ENCODE measurements around the gene ATRNL1. TPM values are rescaled to one million over a fixed set of nuclear protein-coding genes. Genes with fewer than 3 reads are reported as not detected.
A peak's percentile ranks its signal among the peaks of the same experiment; 100 is the strongest.

Gene ATRNL1
- polyA plus RNA-seq, 1 of the 3 experiments (the other 2 are of a cell fraction) = 0.67 TPM

- Histone ChIP-seq H3K9me3 (no peaks in the 10 kb centered on the region), H3F3A (replicated peaks; ENCODE audit: insufficient read depth) (no peaks in the 10 kb centered on the region), H4K20me1 (ENCODE audit: insufficient read depth) (no peaks in the 10 kb centered on the region), H3K27ac (ENCODE audit: low read depth in 2 of 2, low read length in 1 of 2) (no peak overlapping the region), H3K9ac (no peak overlapping the region), H3K4me1 (ENCODE audit: control insufficient read depth in 1 of 2, insufficient read depth in 2 of 2, low read depth in 1 of 2, low read length in 1 of 2) (no peaks in the 10 kb centered on the region; a peak in 1 of 4 replicates), H3K27me3 (ENCODE audit: insufficient read depth) (no peaks in the 10 kb centered on the region), H3K36me3 (replicated peaks in 1 of 2; ENCODE audit: control insufficient read depth in 1 of 2, insufficient read depth in 2 of 2, low read length in 1 of 2) (no peaks in the 10 kb centered on the region), H2AFZ (ENCODE audit: low read depth) (no peak overlapping the region), H3K4me3 (ENCODE audit: low read depth in 2 of 2, low read length in 1 of 2) (no peak overlapping the region), H3K9me2 (no peaks in the 10 kb centered on the region), H3K79me2 (ENCODE audit: insufficient read depth) (no peaks in the 10 kb centered on the region), H3K4me2 (no peak overlapping the region)
- ChIA-PET POLR2A (no interaction called here), CTCF (interaction anchor here (1.2 kb wide), 1 partner anchor 241 kb away, joined by 3 read pairs; no protein-coding TSS in a partner anchor)
- TF ChIP-seq RAD21 (IDR thresholded peaks at IDR 0.05; ENCODE audit: low read length) = no peak
- no peak for TF ChIP-seq CHD2 (IDR thresholded peaks at IDR 0.05; ENCODE audit: low read length, partially characterized antibody)
- no peak for TF ChIP-seq NFIC (IDR thresholded peaks at IDR 0.05; ENCODE audit: borderline replicate concordance)
- no peak for TF ChIP-seq FOXJ3 (CRISPR knock-in tag; IDR thresholded peaks at IDR 0.05)
- no peak for TF ChIP-seq ZBTB33 (IDR thresholded peaks at IDR 0.05; ENCODE audit: borderline replicate concordance, low read depth)
- TF ChIP-seq MAX (IDR thresholded peaks at IDR 0.05; ENCODE audit: low read depth) = no peak
- TF ChIP-seq EP300 (IDR thresholded peaks at IDR 0.05; ENCODE audit: borderline replicate concordance in 1 of 2, low read depth in 1 of 2, low read length in 1 of 2) = peak in 1 of 2 experiments; percentile 53; a peak in 2 of 4 replicates
- TF ChIP-seq NRF1 (IDR thresholded peaks at IDR 0.05; ENCODE audit: low read depth, low read length) = no peak
- TF ChIP-seq MEF2A (IDR thresholded peaks at IDR 0.05; ENCODE audit: borderline replicate concordance, low read depth) = no peak
- no peak for DNase-seq
- WGBS (ENCODE audit: low lambda C conversion rate) = 35% methylated on average over 3 of the region's 3 CpGs
Observed at GRCh38 chr10:115117301-115117700, 24.1 kb downstream of the ATRNL1 start.

GRCh38 chr10:115118346-115118745 is 25.2 kb downstream of the ATRNL1 start:
- H3K79me2 ChIP-seq (ENCODE audit: insufficient read depth) = no peaks in the 10 kb centered on the region
- whole genome bisulfite sequencing (ENCODE audit: low lambda C conversion rate) = 53% methylated on average over 1 of the region's 1 CpG
- ChIA-PET POLR2A (no interaction called here), CTCF (interaction anchor here (13.9 kb wide), 1 partner anchor 241 kb away, joined by 235 read pairs; no protein-coding TSS in a partner anchor)
- H4K20me1 ChIP-seq (ENCODE audit: insufficient read depth) = no peaks in the 10 kb centered on the region
- H3K4me1 ChIP-seq (ENCODE audit: control insufficient read depth in 1 of 2, insufficient read depth in 2 of 2, low read depth in 1 of 2, low read length in 1 of 2) = no peaks in the 10 kb centered on the region; a peak in 1 of 4 replicates
- H3K9ac ChIP-seq = no peak overlapping the region
- no peaks in the 10 kb centered on the region for H3K36me3 ChIP-seq (replicated peaks in 1 of 2; ENCODE audit: control insufficient read depth in 1 of 2, insufficient read depth in 2 of 2, low read length in 1 of 2)
- H2AFZ ChIP-seq (ENCODE audit: low read depth) = no peak overlapping the region
- no peaks in the 10 kb centered on the region for H3K9me2 ChIP-seq
- no peak overlapping the region for H3K4me2 ChIP-seq
- TF ChIP-seq FOXJ3 (CRISPR knock-in tag; IDR thresholded peaks at IDR 0.05) (no peak), EZH2phosphoT487 (IDR thresholded peaks at IDR 0.05; ENCODE audit: borderline replicate concordance, low read depth) (no peak), GATA2 (CRISPR knock-in tag; IDR thresholded peaks at IDR 0.05) (no peak), TCF12 (IDR thresholded peaks at IDR 0.05) (no peak), SIN3A (IDR thresholded peaks at IDR 0.05; ENCODE audit: borderline replicate concordance, low read depth, low read length) (no peak), TEAD4 (IDR thresholded peaks at IDR 0.05; ENCODE audit: borderline replicate concordance, insufficient read depth) (no peak), JUND (IDR thresholded peaks at IDR 0.05) (no peak)
- DNase-seq = no peak
- no peaks in the 10 kb centered on the region for H3K9me3 ChIP-seq
- no peak overlapping the region for H3K4me3 ChIP-seq (ENCODE audit: low read depth in 2 of 2, low read length in 1 of 2)
- H3K27ac ChIP-seq (ENCODE audit: low read depth in 2 of 2, low read length in 1 of 2) = no peak overlapping the region
- H3F3A ChIP-seq (replicated peaks; ENCODE audit: insufficient read depth) = no peaks in the 10 kb centered on the region
- no peaks in the 10 kb centered on the region for H3K27me3 ChIP-seq (ENCODE audit: insufficient read depth)
